Measurements from ENCODE around the gene BNIP1.

BNIP1 gene

GRCh38 chr5:173211284-173211683 lies 67.0 kb downstream of the BNIP1 start:
- no peak for DNase-seq

GRCh38 chr5:173213236-173213933 lies 69.1 kb downstream of the BNIP1 start:
- DNase-seq = no peak

Measured in anterior cingulate cortex (tissue), 58 donors.